22Rv1 (cell line): ENCODE data around the gene HLF.
"Not testable (repeated sequence)": the region's sequence is repeated elsewhere in the genome, so short reads cannot be mapped to it uniquely, and the experiment has no call there.

Source experiments
- H3K27ac ChIP-seq: fragments of 450-650 bp; 2 replicates; pipeline ENCODE4 v1.5.1; 2017
- ZFX ChIP-seq: fragments of 450-650 bp; IDR thresholded peaks from 2 replicates; pipeline ENCODE4 v1.6.1; 2017; ENCODE audit warnings: antibody characterized with exemption, borderline replicate concordance
- TF ChIP-seq, protein P1 (sequence below): fragments of 450-650 bp; IDR thresholded peaks from 2 replicates; pipeline ENCODE4 v1.5.1; 2017; ENCODE audit warnings: mild to moderate bottlenecking

HLF gene

DNA sequence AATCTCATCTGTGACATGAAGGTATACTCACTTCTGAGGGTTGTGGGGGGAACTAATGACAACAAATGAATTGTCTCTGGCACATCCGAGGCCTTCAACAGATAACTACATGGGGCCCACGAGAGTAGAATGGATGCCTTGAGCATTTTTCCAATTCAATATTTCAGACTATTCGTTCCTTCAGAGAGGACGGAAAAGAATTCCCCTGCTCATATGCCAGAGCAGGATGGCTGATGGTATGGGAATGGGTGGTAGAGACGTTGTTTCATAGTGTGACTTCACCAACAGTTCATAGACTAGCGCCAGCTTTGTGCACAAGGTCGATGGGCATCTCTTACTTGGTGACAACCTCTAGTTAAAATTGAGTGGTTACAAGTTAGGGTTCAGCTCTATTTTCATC is 61.3 kb downstream of the HLF start:
- no peak overlapping the region for H3K27ac ChIP-seq
- TF ChIP-seq ZFX: no peak
- TF ChIP-seq, protein P1, sequence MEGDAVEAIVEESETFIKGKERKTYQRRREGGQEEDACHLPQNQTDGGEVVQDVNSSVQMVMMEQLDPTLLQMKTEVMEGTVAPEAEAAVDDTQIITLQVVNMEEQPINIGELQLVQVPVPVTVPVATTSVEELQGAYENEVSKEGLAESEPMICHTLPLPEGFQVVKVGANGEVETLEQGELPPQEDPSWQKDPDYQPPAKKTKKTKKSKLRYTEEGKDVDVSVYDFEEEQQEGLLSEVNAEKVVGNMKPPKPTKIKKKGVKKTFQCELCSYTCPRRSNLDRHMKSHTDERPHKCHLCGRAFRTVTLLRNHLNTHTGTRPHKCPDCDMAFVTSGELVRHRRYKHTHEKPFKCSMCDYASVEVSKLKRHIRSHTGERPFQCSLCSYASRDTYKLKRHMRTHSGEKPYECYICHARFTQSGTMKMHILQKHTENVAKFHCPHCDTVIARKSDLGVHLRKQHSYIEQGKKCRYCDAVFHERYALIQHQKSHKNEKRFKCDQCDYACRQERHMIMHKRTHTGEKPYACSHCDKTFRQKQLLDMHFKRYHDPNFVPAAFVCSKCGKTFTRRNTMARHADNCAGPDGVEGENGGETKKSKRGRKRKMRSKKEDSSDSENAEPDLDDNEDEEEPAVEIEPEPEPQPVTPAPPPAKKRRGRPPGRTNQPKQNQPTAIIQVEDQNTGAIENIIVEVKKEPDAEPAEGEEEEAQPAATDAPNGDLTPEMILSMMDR: no peak

DNA sequence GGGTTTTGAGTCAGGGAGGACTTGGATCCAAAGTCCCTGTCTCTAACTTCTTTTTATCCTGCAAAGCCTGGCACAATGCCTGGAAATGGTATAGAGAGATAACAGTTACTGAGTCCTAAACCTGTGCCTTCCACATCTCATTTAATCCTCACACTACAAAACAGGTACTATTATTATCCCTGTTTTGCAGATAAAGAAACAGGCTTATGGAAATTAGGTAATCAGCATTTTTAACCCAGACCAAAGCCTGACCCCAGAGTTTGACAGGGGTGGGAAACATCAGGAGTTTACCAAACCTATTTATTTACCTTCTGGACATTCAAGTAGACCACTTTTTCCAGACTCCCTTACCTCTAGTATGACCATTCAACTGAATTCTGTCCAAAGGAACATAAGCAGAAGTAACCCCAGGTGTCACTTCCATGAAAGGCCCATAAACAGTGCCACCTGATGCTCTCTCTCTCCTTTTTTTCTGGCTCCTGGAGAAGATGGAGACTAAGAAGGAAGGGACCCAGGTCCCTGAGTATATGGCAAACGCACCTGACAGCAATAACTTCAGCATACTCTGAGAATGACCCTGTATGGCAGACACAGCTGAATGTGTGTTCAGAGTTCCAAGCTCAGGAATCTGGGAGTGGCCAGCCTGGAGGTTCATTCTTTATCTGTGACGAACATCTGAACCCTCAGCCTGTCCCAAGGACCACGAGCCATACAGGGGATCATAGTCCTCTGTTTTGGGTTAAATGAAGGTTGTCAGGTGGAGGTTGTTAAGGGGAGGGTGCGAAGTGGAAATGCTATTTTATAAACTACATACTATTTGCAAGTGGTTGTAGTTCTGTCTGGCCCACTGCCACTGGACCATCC is 62.7 kb downstream of the HLF start:
- TF ChIP-seq, protein P1: no peak
- TF ChIP-seq ZFX: no peak

DNA sequence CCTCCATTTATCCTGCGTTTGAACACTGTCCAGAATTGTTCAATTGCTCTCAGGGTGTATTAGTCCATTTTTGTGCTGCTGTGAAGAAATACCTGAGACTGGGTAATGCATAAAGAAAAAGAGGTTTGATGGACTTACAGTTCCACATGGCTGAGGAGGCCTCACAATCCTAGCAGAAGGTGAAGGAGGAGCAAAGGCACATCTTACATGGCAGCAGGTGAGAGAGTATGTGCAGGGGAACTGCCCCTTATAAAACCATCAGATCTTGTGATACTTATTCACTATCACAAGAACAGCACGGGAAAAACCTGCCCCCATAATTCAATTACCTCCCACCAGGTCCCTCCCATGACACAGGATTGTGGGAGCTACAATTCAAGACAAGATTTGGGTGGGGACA is 63.8 kb downstream of the HLF start:
- not testable (repeated sequence) for H3K27ac ChIP-seq

More for the DNA sequence above, 62.7 kb downstream of the HLF start:
- H3K27ac ChIP-seq: no peak overlapping the region

DNA sequence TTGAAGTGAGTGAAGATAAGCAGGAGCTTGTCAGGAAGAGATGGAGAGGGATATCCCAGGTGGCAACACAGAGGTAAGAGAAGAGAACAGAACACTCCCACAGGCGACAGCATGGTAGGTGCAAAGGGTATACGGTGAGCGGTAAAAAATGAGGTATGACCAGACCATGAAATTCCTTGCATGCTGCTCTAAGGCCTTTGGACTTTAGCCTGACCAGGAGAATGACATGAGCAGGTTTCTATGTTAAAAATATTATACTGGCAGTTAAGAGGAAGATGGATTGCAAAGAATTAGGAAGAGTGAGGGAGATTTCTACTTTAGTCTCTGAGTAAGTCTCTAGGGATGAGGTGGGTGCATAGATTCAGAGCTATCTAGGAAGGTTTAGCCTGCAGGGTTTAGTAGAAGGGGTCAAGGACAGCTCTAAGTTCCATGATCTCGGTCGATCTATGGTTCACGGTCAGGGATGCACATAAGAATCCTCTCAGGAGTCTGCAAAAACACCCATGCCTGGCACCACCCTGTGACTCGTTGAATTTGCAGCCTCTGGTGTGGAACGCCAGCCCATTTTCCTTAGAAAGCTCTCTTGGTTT is 65.7 kb downstream of the HLF start:
- TF ChIP-seq ZFX: no peak
- TF ChIP-seq, protein P1: no peak
- H3K27ac ChIP-seq: no peak overlapping the region

DNA sequence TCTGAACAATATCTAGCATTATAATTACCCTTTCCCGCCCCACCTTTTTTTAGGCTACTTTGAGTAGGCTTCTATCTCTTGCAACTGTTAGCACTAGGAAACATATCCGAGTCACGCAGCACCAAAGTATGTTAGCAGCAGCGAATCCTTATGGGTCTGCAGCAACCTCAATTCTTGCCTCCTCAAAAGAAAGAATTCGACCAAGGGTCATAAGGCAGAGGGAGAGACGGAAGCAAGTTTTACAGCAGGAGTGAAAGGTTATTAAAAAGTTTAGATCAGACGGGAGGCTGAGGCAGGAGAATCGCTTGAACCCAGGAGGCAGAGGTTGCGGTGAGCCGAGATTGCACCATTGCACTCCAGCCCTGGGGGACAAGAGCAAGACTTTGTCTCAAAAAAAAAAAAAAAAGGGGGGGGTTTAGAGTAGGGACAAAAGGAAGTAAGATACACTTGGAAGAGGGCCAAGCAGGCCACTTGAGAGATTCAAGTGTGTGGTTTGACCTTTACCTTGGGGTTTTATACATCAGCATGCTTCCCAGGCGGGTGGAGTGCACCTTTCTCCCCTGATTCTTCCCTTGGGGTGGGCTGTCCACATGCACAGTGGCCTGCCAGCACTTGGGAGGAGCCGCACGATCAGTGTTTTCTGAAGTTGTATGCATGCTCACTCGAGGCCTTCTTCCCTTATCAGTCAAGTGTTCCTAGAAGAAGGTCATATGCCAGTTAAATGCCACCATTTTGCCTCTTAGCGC is 67.7 kb downstream of the HLF start:
- no peak for TF ChIP-seq ZFX
- TF ChIP-seq, protein P1: no peak
- no peak overlapping the region for H3K27ac ChIP-seq

DNA sequence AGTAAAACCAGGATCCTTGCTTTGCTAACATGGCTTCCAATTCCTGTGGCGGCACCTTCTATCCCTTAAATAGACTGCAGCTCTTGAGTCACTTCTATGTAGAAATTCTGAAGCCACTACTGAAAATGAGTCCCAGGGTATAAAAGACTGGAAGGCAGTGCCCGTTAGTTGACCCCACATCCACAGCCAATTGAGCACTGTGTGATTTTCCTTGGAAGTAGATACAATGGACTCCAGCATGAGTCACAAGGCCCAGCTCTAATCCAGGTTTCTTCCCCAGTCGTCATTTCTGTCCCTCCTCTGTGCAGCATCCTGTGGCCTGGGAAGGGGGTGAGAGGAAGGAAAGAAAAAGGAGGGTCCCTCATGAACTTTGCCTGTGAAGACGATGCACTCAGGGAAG is 69.5 kb downstream of the HLF start:
- TF ChIP-seq, protein P1: no peak
- TF ChIP-seq ZFX: no peak
- H3K27ac ChIP-seq: no peak overlapping the region

DNA sequence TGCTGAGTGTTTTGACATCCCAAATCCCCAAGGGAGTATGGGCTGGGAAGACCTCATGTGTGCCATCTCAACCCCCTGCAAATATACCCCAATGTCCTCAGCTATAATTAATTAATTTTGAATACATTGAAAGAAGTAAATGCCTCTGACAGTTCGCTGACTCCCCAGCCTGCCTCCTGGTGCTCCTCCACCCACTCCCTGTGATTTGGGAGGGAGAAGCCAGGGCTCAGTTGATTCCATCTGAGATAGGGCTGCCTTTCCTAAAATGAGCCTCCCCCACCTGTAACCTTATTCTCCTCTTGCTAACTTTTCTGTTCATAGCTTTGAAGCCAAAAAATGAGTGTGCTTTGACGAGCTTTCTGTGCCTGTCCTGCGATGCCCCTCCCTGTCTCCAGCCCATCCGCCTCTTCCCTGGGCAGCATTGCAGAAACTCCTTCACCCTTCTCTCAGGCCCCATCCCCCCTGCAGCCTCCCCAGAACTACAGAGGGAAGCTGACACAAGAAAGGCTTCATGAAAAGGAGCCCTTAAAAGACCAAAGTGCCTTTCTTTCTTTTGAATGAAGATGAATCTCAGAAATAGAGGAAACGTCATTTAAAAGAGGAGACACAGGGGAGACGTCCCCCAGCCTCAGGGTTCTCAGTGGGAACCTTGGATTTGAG is 70.3 kb downstream of the HLF start:
- H3K27ac ChIP-seq: no peak overlapping the region
- no peak for TF ChIP-seq ZFX
- TF ChIP-seq, protein P1: no peak
